GM21447 (cell line): ENCODE measurements around the gene JAK2.

ENCODE experiments used
- ATAC-seq: cut with Tn5 transposase; IDR thresholded peaks from one replicate; pipeline ENCODE4 v1.9.1; 2021; ENCODE audit not compliant: unreplicated experiment

Gene JAK2

DNA sequence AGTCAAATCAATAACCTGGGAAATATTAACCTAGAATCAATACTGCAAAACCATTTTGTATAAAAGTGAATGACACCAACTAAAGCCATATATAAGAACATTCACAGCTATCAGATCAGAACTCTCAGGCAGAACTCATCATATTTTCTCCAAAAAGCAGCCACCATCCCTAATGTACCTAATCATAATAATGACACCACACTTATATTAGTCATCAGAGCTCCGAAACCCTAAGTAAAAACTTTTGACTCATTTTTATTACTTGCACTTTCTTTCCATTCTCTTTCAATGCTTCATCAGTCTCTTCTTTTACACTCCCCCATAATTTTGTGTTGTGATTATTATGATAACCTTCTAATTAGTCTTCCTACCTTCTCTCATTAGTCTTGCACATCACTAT lies 155.1 kb downstream of the JAK2 start:
- ATAC-seq, result no peak

GRCh38 chr9:5144217-5144616 lies 159.1 kb downstream of the JAK2 start:
- no peak for ATAC-seq

- ATAC-seq, result no peak
Observed at GRCh38 chr9:5146241-5146640, 161.2 kb downstream of the JAK2 start.
